Activated B cell treated with CpG ODN at 0.5 μM for 24 hours (primary cell): Measurements from ENCODE around the gene ADGRA3. TPM values are rescaled to one million over a fixed set of nuclear protein-coding genes. Genes with fewer than 3 reads are reported as not detected.

Source experiments
- ATAC-seq: fragments of 200-7000 bp; cut with Tn5 transposase; one replicate; pipeline ENCODE4 v1.10.0; 2021; ENCODE audit warnings: low read depth, mild to moderate bottlenecking, moderate library complexity
- CTCF ChIA-PET: fragments of 350-600 bp; sonication (Branson Sonifier 250); formaldehyde crosslinking; loops from one replicate; lab custom pipeline; 2021; ENCODE audit warnings: antibody characterized with exemption; lab: Charles Lee
- POLR2A ChIA-PET: fragments of 350-600 bp; sonication (Branson Sonifier 250); formaldehyde crosslinking; loops from one replicate; lab custom pipeline; 2021; ENCODE audit warnings: antibody characterized with exemption; lab: Charles Lee
- DNase-seq: peaks from one replicate; pipeline ENCODE4 v3.0.0; 2022
- H3K27ac Mint-ChIP-seq: one replicate; pipeline ENCODE4 v1.8.0; 2020; ENCODE audit warnings: mixed read lengths
- H3K27me3 Mint-ChIP-seq: one replicate; pipeline ENCODE4 v1.8.0; 2021; ENCODE audit warnings: mixed read lengths
- H3K36me3 Mint-ChIP-seq: one replicate; pipeline ENCODE4 v1.8.0; 2021; ENCODE audit warnings: low read depth, mixed read lengths
- H3K4me1 Mint-ChIP-seq: one replicate; pipeline ENCODE4 v1.8.0; 2021; ENCODE audit warnings: mixed read lengths
- H3K4me3 Mint-ChIP-seq: one replicate; pipeline ENCODE4 v1.8.0; 2020; ENCODE audit warnings: mild to moderate bottlenecking, mixed read lengths
- H3K9me3 Mint-ChIP-seq: one replicate; pipeline ENCODE4 v1.8.0; 2020; ENCODE audit warnings: mixed read lengths
- intact Hi-C: fragments of 100-400 bp; cut with micrococcal nuclease; formaldehyde crosslinking; loops from one replicate; pipeline ENCODE4 v1.15.1; 2024
- total RNA-seq: library from RNA; stranded (reverse); gene quantifications from 2 replicates; pipeline ENCODE4 v1.2.3, GENCODE V29; 2022
- TF ChIP-seq, protein P1 (sequence below): fragments of 200-600 bp; IDR thresholded peaks from one replicate; pipeline ENCODE4 v1.8.0; 2022; ENCODE audit warnings: antibody characterized with exemption, mild to moderate bottlenecking

Gene ADGRA3
- total RNA-seq, 1 donor from 2014 or later, result not detected

DNA sequence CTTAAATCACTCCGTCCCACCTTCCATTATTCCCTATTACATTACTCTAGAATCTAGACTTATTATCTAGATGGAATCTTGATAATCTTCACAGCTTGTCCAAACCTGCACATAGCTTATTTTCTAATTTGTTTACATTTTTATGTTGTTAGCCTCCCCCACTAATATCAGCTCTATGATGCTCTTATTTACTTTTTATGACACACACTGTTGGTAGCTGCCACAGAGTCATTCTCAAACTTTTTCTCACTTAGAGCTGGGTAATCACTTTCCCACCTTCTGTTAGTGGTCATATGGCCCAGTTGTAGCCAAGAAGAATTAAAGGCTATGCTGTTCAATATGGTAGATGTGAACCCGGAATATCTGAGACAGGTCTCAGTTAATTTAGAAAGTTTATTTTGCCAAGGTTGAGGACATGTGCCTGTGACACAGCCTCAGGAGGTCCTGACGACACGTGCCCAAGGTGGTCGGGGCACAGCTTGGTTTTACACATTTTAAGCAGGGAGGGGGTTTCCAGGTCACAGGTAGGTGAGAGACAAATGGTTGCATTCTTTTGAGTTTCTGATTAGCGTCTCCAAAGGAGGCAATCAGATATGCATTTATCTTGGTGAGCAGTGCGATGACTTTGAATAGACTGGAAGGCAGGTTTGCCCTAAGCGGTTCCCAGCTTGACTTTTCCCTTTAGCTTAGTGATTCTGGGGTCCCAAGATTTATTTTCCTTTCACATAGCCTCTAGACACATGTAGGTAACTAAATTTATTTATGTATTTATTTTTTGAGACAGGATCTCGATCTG lies 7.0 kb upstream of the ADGRA3 start:
- ChIA-PET CTCF (no interaction called here), POLR2A (no interaction called here)
- Mint-ChIP-seq H3K36me3 (no peaks in the 10 kb centered on the region), H3K9me3 (no peaks in the 10 kb centered on the region), H3K4me3 (no peak overlapping the region), H3K4me1 (no peaks in the 10 kb centered on the region), H3K27me3 (peaks cover 7% of the 10 kb centered on the region), H3K27ac (no peak overlapping the region)
- ATAC-seq (no peak), DNase-seq (no peak)
- TF ChIP-seq, protein P1, sequence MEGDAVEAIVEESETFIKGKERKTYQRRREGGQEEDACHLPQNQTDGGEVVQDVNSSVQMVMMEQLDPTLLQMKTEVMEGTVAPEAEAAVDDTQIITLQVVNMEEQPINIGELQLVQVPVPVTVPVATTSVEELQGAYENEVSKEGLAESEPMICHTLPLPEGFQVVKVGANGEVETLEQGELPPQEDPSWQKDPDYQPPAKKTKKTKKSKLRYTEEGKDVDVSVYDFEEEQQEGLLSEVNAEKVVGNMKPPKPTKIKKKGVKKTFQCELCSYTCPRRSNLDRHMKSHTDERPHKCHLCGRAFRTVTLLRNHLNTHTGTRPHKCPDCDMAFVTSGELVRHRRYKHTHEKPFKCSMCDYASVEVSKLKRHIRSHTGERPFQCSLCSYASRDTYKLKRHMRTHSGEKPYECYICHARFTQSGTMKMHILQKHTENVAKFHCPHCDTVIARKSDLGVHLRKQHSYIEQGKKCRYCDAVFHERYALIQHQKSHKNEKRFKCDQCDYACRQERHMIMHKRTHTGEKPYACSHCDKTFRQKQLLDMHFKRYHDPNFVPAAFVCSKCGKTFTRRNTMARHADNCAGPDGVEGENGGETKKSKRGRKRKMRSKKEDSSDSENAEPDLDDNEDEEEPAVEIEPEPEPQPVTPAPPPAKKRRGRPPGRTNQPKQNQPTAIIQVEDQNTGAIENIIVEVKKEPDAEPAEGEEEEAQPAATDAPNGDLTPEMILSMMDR, result no peak
- intact Hi-C loops, result no loop called here

DNA sequence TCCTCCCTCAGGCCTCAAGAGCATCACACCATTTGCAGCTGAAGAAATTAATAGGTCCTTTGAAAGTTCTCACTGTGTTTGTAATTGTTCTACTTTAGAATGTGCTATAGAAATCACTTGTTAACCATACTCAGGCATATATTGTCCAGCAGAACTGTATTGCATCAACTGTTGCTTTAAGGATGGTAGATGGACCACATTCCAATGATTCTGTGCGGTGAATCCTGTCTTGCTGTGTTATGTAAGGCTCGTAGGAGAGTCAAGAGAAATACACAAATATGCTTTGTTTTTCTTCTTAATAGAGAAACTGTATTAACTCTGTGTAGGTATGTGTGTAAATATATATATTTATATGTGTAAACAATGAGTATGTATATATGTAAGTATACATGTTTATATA lies 6.3 kb upstream of the ADGRA3 start:
- ChIA-PET CTCF (no interaction called here), POLR2A (no interaction called here)
- Mint-ChIP-seq H3K27me3 (peaks cover 7% of the 10 kb centered on the region), H3K4me1 (no peaks in the 10 kb centered on the region), H3K4me3 (no peak overlapping the region), H3K9me3 (no peaks in the 10 kb centered on the region), H3K36me3 (no peaks in the 10 kb centered on the region), H3K27ac (no peak overlapping the region)
- no peak for ATAC-seq
- intact Hi-C loops, result no loop called here
- no peak for DNase-seq
- TF ChIP-seq, protein P1, result no peak

DNA sequence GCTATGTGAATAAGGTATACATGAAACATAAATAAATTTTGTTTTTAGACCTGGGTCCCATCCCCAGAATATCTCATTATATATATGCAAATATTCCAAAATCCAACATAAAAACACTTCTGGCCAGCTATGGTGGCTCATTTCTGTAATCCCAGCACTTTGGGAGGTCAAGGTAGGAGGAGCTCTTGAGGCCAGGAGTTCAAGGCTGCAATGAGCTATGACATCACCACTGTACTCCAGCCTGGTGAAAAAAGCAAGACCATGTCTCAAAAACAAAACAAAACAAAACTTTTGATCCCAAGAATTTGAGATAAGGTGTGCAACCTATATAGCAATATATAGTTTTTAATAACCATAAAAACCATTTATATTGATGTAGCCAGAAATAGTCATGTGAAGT lies 5.4 kb upstream of the ADGRA3 start:
- intact Hi-C loops, result no loop called here
- H3K36me3 Mint-ChIP-seq, result no peaks in the 10 kb centered on the region
- H3K9me3 Mint-ChIP-seq, result no peaks in the 10 kb centered on the region
- ATAC-seq (no peak), DNase-seq (no peak)
- no peak overlapping the region for H3K4me3 Mint-ChIP-seq
- CTCF ChIA-PET, result no interaction called here
- TF ChIP-seq, protein P1, result no peak
- POLR2A ChIA-PET, result no interaction called here
- peaks cover 14% of the 10 kb centered on the region for H3K27me3 Mint-ChIP-seq
- no peak overlapping the region for H3K27ac Mint-ChIP-seq
- H3K4me1 Mint-ChIP-seq, result peaks cover 3% of the 10 kb centered on the region

DNA sequence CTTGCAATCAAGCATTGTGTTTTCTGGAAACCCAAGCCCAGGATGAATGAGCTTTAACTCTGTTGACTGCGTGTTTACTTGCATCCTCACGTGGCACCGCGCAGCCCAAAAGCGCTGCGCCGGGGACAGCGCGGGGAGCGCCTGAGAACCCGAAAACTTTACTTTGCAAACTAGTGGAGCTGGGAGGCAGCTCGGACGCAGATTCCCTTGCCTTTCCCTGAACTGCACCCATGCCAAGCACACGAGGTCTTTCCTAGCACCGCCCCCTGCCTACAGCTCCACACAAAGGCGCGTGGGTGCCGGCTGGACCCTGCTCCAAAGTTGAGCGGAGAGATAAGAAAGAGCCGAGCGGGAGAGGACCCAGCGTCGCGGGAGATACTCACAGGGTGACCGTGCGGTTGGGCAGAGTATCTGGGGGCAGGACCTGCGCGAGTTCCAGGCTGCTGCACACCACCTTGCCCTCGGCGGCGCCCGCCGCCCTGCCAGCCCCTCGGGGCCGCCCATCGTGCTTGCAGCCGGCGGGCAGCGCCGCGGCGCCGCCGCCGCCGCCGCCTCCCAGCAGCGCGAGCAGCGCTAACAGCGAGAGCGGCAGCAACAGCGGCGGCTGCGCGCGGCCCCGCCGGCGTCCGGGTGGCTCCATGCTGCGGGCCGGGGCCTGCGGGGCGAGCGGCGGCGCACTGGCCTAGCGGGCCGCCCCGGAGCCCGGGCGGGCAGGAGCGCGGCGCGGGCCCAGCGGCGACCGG lies 550 bp downstream of the ADGRA3 start:
- Mint-ChIP-seq H3K4me1 (peaks cover 12% of the 10 kb centered on the region), H3K9me3 (no peaks in the 10 kb centered on the region), H3K27ac (no peak overlapping the region), H3K27me3 (peaks cover 30% of the 10 kb centered on the region), H3K36me3 (no peaks in the 10 kb centered on the region), H3K4me3 (peak overlapping the region; percentile 79)
- TF ChIP-seq, protein P1, result no peak
- intact Hi-C loops, result no loop called here
- ChIA-PET CTCF (no interaction called here), POLR2A (no interaction called here)
- DNase-seq (no peak), ATAC-seq (peak; percentile 10)

DNA sequence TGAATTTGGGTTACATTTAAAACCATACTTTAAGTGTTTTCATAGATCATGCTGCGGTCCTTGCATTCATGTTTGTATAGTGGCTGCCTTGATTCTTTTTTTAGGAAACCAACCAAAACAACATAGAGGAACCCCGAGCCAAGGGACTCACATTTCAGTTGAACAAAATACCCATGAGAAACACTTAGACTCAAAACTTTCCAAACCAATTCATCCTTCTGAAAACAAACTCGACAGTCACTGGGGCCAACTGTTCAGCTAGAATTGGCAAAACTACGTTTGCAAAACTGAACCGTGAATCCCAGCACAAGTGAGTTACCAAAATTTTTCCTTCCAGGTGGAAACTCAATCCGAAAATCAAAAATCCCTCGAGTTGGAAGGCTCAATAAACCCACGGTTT lies 1.4 kb downstream of the ADGRA3 start:
- peaks cover 12% of the 10 kb centered on the region for H3K4me1 Mint-ChIP-seq
- no peak overlapping the region for H3K4me3 Mint-ChIP-seq
- H3K27me3 Mint-ChIP-seq, result peaks cover 30% of the 10 kb centered on the region
- ChIA-PET POLR2A (no interaction called here), CTCF (no interaction called here)
- intact Hi-C loops, result no loop called here
- TF ChIP-seq, protein P1, result no peak
- no peaks in the 10 kb centered on the region for H3K36me3 Mint-ChIP-seq
- ATAC-seq (no peak), DNase-seq (no peak)
- H3K9me3 Mint-ChIP-seq, result no peaks in the 10 kb centered on the region
- no peak overlapping the region for H3K27ac Mint-ChIP-seq
